BLaER1 treated with 17β-estradiol and CSF1 and Interleukin-3, amounts not matched to agents 10 nM and 100 nM (cell line): ENCODE measurements around the gene PRKCE.

Experiments used
- H3K27ac ChIP-seq, 11 experiments: shearing (Covaris generic); formaldehyde crosslinking; 2 replicates each; pipeline ENCODE4 v1.8.1; 2022
- H3K27me3 ChIP-seq, 11 experiments: shearing (Covaris generic); formaldehyde crosslinking; 2 replicates each; pipeline ENCODE4 v1.8.1; 2022
- H3K36me3 ChIP-seq, 11 experiments: shearing (Covaris generic); formaldehyde crosslinking; 2 replicates each; pipeline ENCODE4 v1.8.1; 2022
- H3K4me1 ChIP-seq, 10 experiments: shearing (Covaris generic); formaldehyde crosslinking; 2 replicates each; pipeline ENCODE4 v1.8.1; 2022
- H3K4me2 ChIP-seq, 11 experiments: shearing (Covaris generic); formaldehyde crosslinking; 2 replicates each; pipeline ENCODE4 v1.8.1; 2022
- H3K4me3 ChIP-seq, 10 experiments: shearing (Covaris generic); formaldehyde crosslinking; 2 replicates each; pipeline ENCODE4 v1.8.1; 2022
- H3K9ac ChIP-seq, 11 experiments: shearing (Covaris generic); formaldehyde crosslinking; 2 replicates each; pipeline ENCODE4 v1.8.1; 2022
- H3K9me3 ChIP-seq, 11 experiments: shearing (Covaris generic); formaldehyde crosslinking; replicated peaks in 1 of 11; 2 replicates each; pipeline ENCODE4 v1.8.1; 2022
- H4K20me1 ChIP-seq, 11 experiments: shearing (Covaris generic); formaldehyde crosslinking; 2 replicates each; pipeline ENCODE4 v1.8.1; 2022
- Cebpa-rat ChIP-seq, 11 experiments: shearing (Covaris generic); IDR thresholded peaks; 2 replicates each; pipeline ENCODE4 v1.8.1; 2022

Gene PRKCE

DNA sequence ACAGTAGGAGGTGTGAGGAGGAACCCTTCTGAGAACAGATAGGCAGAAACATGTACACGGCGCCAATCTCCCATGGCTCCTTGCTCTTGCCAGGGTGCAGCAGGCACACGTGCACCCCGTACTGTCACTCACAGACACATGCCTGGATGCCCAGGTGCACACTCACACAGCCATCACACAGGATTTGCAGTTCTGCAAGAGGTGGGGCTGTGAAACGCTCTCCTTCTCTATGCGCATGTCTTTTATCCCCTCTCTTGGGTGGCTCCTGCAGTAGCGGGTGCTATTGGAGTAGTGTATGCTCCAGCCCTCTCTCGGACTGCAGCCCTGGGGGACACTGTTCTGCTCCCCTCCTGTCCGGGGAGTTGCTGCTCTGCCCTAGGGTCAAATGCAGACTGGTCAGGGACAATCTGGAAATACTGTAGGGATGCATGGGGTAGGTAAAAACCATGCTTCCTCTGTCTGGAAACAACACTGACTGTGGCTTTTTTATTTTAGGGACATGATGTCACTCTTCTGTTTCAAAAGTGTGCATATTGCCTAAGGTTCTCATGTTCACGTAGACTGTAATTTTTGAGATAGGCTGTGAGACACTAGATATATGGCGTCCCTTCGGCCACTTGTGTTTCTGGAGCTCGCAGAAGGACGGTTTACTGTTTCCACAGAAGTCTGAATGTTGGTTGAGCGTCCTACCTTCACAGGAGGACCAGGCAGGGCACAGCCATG is 118.5 kb downstream of the PRKCE start:
- Histone ChIP-seq H3K27me3 (no peaks in the 10 kb centered on the region), H4K20me1 (peaks cover 0 to 100% (median 71%) of the 10 kb centered on the region in 11 experiments; a peak in 16 of 22 replicates), H3K4me1 (peaks cover 83 to 100% (median 100%) of the 10 kb centered on the region in 10 experiments), H3K9me3 (no peaks in the 10 kb centered on the region), H3K36me3 (peaks cover 0 to 45% (median 15%) of the 10 kb centered on the region in 11 experiments; a peak in 7 of 22 replicates), H3K9ac (peak overlapping the region in 7 of 11 experiments; percentile 1 to 37 (median 19); a peak in 7 of 22 replicates), H3K27ac (peak overlapping the region in 9 of 11 experiments; percentile 20 to 69 (median 53); a peak in 16 of 22 replicates), H3K4me2 (peak overlapping the region; percentile 73 to 92 (median 86)), H3K4me3 (no peak overlapping the region; a peak in 1 of 20 replicates)
- no peak for TF ChIP-seq Cebpa-rat (IDR thresholded peaks at IDR 0.05)

- Histone ChIP-seq H3K27me3 (no peaks in the 10 kb centered on the region), H4K20me1 (peaks cover 0 to 100% (median 70%) of the 10 kb centered on the region in 11 experiments; a peak in 15 of 22 replicates), H3K9me3 (no peaks in the 10 kb centered on the region), H3K4me3 (peak overlapping the region in 3 of 10 experiments; percentile 13 to 37 (median 31); a peak in 2 of 20 replicates), H3K9ac (peak overlapping the region in 9 of 11 experiments; percentile 1 to 62 (median 32); a peak in 12 of 22 replicates), H3K4me2 (peak overlapping the region; percentile 73 to 92 (median 86)), H3K4me1 (peaks cover 83 to 100% (median 100%) of the 10 kb centered on the region in 10 experiments), H3K36me3 (peaks cover 0 to 37% (median 15%) of the 10 kb centered on the region in 11 experiments; a peak in 7 of 22 replicates), H3K27ac (peak overlapping the region in 9 of 11 experiments; percentile 30 to 69 (median 53); a peak in 18 of 22 replicates)
- TF ChIP-seq Cebpa-rat (IDR thresholded peaks at IDR 0.05), result no peak
Measured at GRCh38 chr2:45770811-45771210, 119.3 kb downstream of the PRKCE start.

DNA sequence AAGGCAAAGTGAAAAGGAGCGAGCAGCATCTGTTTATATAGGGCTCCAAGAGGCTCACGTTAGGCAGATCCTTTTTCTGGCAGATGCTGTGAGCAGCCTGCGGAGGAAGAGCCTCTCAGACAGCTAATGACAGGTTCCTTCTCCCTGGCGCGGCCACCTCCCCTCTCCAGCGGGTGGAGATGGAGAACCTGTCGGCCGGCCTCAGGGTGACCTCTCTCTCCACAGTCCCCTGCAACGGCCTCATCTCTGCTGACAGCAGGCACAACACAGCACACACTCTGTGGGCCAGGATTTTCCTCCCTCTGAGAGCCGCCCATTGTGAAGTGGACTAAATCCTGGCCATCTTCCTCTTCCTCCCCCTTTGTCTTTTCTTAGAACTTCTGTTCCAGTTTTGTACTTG is 119.8 kb downstream of the PRKCE start:
- H3K9me3 ChIP-seq, result no peaks in the 10 kb centered on the region
- peak overlapping the region in 3 of 10 experiments; percentile 13 to 37 (median 31); a peak in 2 of 20 replicates for H3K4me3 ChIP-seq
- peaks cover 0 to 33% (median 15%) of the 10 kb centered on the region in 11 experiments; a peak in 7 of 22 replicates for H3K36me3 ChIP-seq
- no peaks in the 10 kb centered on the region for H3K27me3 ChIP-seq
- peaks cover 83 to 100% (median 100%) of the 10 kb centered on the region in 10 experiments for H3K4me1 ChIP-seq
- H3K4me2 ChIP-seq, result peak overlapping the region; percentile 73 to 92 (median 86)
- H4K20me1 ChIP-seq, result peaks cover 0 to 100% (median 71%) of the 10 kb centered on the region in 11 experiments; a peak in 15 of 22 replicates
- H3K9ac ChIP-seq, result peak overlapping the region in 8 of 11 experiments; percentile 13 to 62 (median 34); a peak in 10 of 22 replicates
- TF ChIP-seq Cebpa-rat (IDR thresholded peaks at IDR 0.05), result no peak
- H3K27ac ChIP-seq, result peak overlapping the region in 9 of 11 experiments; percentile 30 to 69 (median 53); a peak in 18 of 22 replicates

DNA sequence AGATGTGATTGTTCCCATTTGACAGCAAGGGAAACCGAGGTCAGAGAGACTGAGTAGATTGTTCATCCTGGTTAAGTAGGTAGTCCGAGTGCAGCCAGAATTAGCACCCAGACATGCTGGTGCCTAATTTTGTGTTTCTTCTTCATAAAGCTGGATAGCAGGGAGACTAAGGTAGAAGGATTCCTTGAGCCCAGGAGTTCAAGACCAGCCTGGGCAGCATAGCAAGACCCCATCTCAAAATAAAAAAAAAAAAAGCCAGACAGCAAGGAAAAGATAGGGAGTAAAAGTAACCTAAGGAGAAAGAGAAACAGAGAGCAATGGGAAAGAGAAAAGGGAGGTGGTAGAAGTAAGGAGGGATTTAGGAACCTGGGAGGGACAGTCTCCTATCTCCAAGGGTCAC is 120.6 kb downstream of the PRKCE start:
- Histone ChIP-seq H3K36me3 (peaks cover 0 to 31% (median 15%) of the 10 kb centered on the region in 11 experiments; a peak in 7 of 22 replicates), H3K9ac (0 out of 22 replicates have a peak overlapping the region, but pooled peaks of 1 of the 11 experiments have one; percentile 13), H4K20me1 (peaks cover 0 to 100% (median 77%) of the 10 kb centered on the region in 11 experiments; a peak in 15 of 22 replicates), H3K4me3 (no peak overlapping the region), H3K9me3 (no peaks in the 10 kb centered on the region), H3K4me2 (peak overlapping the region; percentile 76 to 95 (median 86)), H3K27ac (peak overlapping the region in 6 of 11 experiments; percentile 30 to 69 (median 54); a peak in 8 of 22 replicates), H3K27me3 (no peaks in the 10 kb centered on the region), H3K4me1 (peaks cover 83 to 100% (median 100%) of the 10 kb centered on the region in 10 experiments)
- no peak for TF ChIP-seq Cebpa-rat (IDR thresholded peaks at IDR 0.05)

GRCh38 chr2:45773909-45774308 is 122.4 kb downstream of the PRKCE start:
- H4K20me1 ChIP-seq, result peaks cover 0 to 91% (median 71%) of the 10 kb centered on the region in 11 experiments; a peak in 15 of 22 replicates
- peak overlapping the region; percentile 76 to 95 (median 87); a peak in 21 of 22 replicates for H3K4me2 ChIP-seq
- H3K4me1 ChIP-seq, result peaks cover 79 to 100% (median 100%) of the 10 kb centered on the region in 10 experiments
- TF ChIP-seq Cebpa-rat (IDR thresholded peaks at IDR 0.05), result no peak
- peak overlapping the region in 9 of 11 experiments; percentile 55 to 72 (median 66); a peak in 18 of 22 replicates for H3K27ac ChIP-seq
- H3K9me3 ChIP-seq, result no peaks in the 10 kb centered on the region; a peak in 1 of 22 replicates
- peaks cover 0 to 30% (median 12%) of the 10 kb centered on the region in 11 experiments; a peak in 6 of 22 replicates for H3K36me3 ChIP-seq
- peak overlapping the region in 3 of 10 experiments; percentile 6 to 16 (median 9); a peak in 2 of 20 replicates for H3K4me3 ChIP-seq
- peak overlapping the region in 9 of 11 experiments; percentile 24 to 71 (median 47); a peak in 14 of 22 replicates for H3K9ac ChIP-seq
- H3K27me3 ChIP-seq, result no peaks in the 10 kb centered on the region

GRCh38 chr2:45774688-45775244 is 123.3 kb downstream of the PRKCE start:
- peak overlapping the region; percentile 6 to 72 (median 65); a peak in 19 of 22 replicates for H3K27ac ChIP-seq
- peaks cover 70 to 98% (median 96%) of the 10 kb centered on the region in 10 experiments for H3K4me1 ChIP-seq
- peak overlapping the region; percentile 76 to 95 (median 87) for H3K4me2 ChIP-seq
- peaks cover 0 to 4% (median 0%) of the 10 kb centered on the region in 11 experiments; a peak in 2 of 22 replicates for H3K9me3 ChIP-seq
- no peak for TF ChIP-seq Cebpa-rat (IDR thresholded peaks at IDR 0.05)
- H3K4me3 ChIP-seq, result peak overlapping the region in 4 of 10 experiments; percentile 6 to 16 (median 8); a peak in 1 of 20 replicates
- no peaks in the 10 kb centered on the region for H3K27me3 ChIP-seq
- peaks cover 0 to 88% (median 63%) of the 10 kb centered on the region in 11 experiments; a peak in 15 of 22 replicates for H4K20me1 ChIP-seq
- peak overlapping the region in 10 of 11 experiments; percentile 22 to 71 (median 46); a peak in 16 of 22 replicates for H3K9ac ChIP-seq
- H3K36me3 ChIP-seq, result peaks cover 0 to 27% (median 14%) of the 10 kb centered on the region in 11 experiments; a peak in 6 of 22 replicates

- H3K4me1 ChIP-seq, result peaks cover 67 to 98% (median 95%) of the 10 kb centered on the region in 10 experiments
- H3K4me2 ChIP-seq, result peak overlapping the region; percentile 76 to 95 (median 87)
- H3K36me3 ChIP-seq, result peaks cover 0 to 23% (median 14%) of the 10 kb centered on the region in 11 experiments; a peak in 6 of 22 replicates
- peak overlapping the region in 9 of 11 experiments; percentile 55 to 72 (median 66); a peak in 16 of 22 replicates for H3K27ac ChIP-seq
- no peak for TF ChIP-seq Cebpa-rat (IDR thresholded peaks at IDR 0.05)
- H4K20me1 ChIP-seq, result peaks cover 0 to 87% (median 59%) of the 10 kb centered on the region in 11 experiments; a peak in 15 of 22 replicates
- no peak overlapping the region for H3K4me3 ChIP-seq
- H3K9me3 ChIP-seq, result peaks cover 0 to 4% (median 0%) of the 10 kb centered on the region in 11 experiments; a peak in 2 of 22 replicates
- no peaks in the 10 kb centered on the region for H3K27me3 ChIP-seq
- H3K9ac ChIP-seq, result peak overlapping the region in 8 of 11 experiments; percentile 2 to 65 (median 30); a peak in 9 of 22 replicates
Measured at GRCh38 chr2:45776160-45776955, 124.9 kb downstream of the PRKCE start.
